NCI-H2081 treated with DMSO at 0.1 percent for 48 hours (cell line): ENCODE measurements around the gene OR52B2.

Source experiments
- DNase-seq: peaks from one replicate; lab custom pipeline; 2025; lab: John Stamatoyannopoulos, UW

The OR52B2 gene

GRCh38 chr11:6170226-6170625 lies at the start of gene OR52B2:
Gene OR52B2 (minus strand): TSS chr11:6170326. CDS start chr11:6170326, 0 bp downstream.
- DNase-seq = no peak

DNA sequence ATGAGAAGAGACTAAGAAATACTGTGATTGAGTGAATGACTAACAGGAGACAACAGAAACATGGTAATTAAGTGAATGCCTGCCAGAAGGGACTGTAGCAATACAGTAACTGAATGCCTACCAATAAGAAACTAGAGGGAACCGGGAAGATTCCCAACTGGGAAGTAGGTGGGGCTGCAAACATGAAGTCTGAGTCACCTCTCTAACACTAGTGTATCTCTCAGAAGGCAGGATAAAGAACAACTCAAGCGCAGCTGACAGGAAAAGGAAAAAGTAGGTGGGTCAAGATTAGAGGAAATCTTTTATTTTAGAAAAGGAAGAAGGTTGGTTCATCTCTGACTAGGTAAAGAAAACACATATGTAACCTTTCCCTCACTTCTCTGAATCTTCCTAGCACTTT lies 49.2 kb upstream of the OR52B2 start:
- DNase-seq = no peak

- DNase-seq = no peak
Observed at GRCh38 chr11:6217722-6218121, 47.6 kb upstream of the OR52B2 start.

GRCh38 chr11:6216501-6216900 lies 46.4 kb upstream of the OR52B2 start:
- no peak for DNase-seq

- DNase-seq = no peak
Observed at GRCh38 chr11:6214530-6214929, 44.4 kb upstream of the OR52B2 start.

DNA sequence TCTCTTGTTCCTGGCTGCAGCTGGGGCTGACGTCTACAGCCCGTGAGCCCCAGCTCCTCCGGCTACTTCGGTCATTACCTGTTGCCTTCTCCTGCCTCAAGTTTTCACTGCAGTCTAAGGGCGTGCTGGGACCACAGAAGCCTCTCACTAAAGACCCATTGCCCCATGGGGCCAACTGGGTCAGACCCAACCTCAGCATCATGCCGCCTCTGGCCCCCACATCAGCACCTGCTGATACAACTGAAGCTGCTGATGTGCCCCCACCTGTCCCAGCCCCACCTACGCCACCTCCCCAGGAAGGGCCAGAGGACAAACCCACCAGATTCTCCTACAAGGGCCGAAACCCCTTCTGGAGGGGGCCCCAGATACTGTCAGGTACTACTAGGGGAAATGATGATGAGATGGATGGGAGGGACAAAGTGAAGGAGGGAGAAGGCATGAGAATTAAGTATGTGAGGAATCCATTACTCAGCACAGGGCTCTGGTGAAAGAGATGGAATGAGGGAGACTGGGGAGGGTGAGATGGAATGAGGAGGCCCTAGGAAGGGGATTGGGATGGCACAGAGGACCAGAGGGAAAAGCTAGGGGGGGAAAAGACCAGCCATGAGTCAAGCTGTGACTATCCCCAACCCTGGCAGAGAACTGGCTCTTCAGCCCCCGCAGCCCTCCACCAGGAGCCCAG lies 40.3 kb upstream of the OR52B2 start:
- no peak for DNase-seq

DNA sequence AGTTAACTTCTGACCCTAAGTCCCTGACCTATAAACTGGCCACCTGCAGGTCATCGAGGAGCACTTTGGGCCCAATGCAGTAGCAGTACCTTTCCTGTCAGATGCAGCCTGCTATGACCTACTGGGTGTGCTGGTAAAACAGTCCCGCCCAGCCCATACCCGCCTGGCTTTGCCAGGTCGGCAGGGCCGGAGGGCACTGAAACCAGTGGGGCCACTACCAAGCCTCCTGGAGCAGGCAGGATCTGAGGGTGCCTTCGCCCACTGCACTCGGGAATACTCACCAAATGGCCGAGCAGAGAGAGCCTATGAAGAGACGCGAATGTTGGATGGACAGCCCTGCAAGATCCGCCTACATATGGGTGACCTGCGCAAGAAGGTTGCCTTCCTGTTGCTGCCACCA lies 39.7 kb upstream of the OR52B2 start:
- no peak for DNase-seq

GRCh38 chr11:6206456-6207180 lies 36.5 kb upstream of the OR52B2 start:
- DNase-seq = no peak

- DNase-seq = no peak
Observed at GRCh38 chr11:6205366-6205765, 35.2 kb upstream of the OR52B2 start, which contains the start of gene C11orf42. Gene C11orf42 (plus strand): TSS chr11:6205557. CDS start chr11:6205616, 59 bp downstream.

- DNase-seq = no peak
Observed at GRCh38 chr11:6204706-6205105, 34.6 kb upstream of the OR52B2 start.

DNA sequence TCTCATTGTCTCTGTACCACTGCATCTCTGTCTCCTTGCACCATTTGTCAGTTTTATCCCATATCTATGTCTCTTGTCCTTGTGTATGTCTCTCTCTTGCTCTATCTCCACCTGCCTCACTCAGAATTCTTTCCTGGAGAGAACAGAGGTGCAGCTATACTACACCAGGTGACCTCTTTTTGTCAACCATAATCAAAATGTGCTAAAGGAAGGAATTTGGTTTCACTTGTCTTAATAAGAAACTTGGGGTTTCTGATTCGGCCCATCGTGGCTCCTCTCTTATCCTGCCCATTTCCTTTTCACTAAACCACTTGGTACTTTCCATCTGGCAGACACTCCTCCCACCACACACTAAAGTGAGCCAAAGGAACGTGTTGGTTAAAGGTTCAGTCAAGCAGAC lies 33.2 kb upstream of the OR52B2 start:
- DNase-seq = no peak

- no peak for DNase-seq
Observed at GRCh38 chr11:6202041-6202440, 31.9 kb upstream of the OR52B2 start.

DNA sequence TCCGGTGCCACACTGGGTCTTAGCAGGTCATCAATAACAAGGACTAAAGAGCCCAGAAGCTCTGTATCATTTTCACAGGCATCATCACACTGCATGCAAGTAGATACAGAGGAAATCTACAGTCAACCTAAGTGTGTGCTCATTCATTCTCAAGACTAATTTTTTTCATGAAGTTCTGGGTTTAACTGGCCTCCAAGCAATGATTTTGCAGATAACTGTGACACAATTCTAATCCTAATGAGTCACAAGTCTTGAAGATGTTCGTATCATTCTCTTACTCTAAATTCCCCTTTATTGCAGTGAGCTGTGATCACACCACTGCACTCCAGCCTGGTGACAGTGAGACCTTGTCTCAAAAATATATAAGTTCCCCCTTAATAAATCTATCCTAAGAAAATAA lies 31.4 kb upstream of the OR52B2 start:
- DNase-seq = no peak

DNA sequence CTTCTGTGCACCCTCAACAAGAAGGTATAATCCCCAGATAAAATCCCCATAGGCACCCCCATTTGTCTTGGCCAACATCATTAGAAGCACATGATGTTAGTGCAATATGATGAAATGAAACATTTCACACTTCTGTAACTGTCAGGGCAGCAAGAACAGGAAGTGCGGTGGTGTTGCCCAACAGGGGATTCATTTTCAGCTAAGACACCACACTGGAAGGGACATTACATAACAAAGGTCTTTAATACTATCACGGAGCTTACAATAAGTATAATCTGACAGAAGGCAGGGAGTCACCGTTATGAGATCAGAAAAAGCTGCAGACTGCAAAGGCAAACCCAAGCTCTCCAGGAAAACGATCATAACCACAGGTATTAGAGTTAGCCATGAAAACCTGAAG lies 30.8 kb upstream of the OR52B2 start:
- no peak for DNase-seq

DNA sequence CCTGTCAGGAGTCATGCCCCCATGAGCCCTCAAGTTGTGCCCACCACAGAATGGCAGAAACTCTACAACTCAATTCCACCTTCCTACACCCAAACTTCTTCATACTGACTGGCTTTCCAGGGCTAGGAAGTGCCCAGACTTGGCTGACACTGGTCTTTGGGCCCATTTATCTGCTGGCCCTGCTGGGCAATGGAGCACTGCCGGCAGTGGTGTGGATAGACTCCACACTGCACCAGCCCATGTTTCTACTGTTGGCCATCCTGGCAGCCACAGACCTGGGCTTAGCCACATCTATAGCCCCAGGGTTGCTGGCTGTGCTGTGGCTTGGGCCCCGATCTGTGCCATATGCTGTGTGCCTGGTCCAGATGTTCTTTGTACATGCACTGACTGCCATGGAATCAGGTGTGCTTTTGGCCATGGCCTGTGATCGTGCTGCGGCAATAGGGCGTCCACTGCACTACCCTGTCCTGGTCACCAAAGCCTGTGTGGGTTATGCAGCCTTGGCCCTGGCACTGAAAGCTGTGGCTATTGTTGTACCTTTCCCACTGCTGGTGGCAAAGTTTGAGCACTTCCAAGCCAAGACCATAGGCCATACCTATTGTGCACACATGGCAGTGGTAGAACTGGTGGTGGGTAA lies 29.2 kb upstream of the OR52B2 start, which contains the start of gene OR52W1:
Gene OR52W1 (plus strand): TSS at position 51 of the 637 bp plus-strand sequence. CDS start 0 bp downstream, at position 51.
- DNase-seq = no peak

DNA sequence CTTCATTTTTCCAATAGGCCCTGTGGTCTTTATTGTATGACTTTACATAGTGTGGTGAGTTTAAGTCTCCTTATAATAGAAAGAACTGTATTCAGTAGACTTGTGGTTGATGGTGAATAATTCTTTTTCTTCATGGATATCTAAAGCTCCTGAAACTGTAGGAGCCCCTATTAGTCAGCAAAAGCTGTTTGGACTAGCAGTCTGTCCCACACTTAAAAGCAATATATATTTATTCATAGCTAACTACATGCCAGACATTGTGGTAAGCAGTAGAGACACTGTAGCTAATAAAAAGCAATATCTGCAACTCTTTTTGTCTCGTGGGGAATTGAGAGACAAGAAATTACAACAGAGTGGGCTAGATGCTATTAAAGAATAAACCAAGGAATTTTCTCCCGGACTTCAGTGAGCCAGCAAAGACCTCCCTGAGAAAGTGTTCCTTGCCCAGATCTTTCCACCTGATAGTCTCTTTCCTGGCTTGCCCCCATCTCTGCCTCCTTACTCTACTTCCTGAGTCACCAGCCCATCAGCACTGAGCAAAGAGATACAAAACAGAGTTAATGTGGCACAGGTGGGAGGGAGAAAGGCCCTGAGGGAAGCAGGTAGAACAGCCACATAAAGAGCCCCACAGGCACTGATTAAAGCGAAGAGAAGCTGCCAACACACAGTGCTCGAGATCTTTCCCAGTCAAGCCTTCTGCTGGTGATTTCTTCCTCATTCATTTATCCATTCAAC lies 27.5 kb upstream of the OR52B2 start:
- DNase-seq = no peak

DNA sequence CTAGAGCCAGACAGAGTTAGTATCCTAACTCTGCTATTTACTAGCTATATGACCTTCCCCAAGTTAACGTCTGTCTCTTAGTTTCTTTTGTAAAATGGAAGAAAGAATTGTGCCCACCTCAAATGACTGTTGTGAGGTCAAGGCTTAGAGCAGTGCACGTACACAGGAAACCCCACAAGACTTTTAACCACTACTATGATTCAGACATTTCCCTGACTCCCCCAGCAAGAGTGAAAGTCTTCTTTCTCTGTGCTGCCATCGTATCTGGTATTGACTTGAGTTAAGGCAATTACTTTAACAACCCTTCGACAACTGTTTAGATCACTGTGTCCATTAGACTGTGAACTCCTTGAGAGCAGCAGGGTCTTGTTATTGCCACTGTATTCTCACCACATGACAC lies 26.3 kb upstream of the OR52B2 start:
- DNase-seq = no peak

- DNase-seq = no peak
Observed at GRCh38 chr11:6194065-6194581, 24.0 kb upstream of the OR52B2 start.

GRCh38 chr11:6191742-6192141 lies 21.6 kb upstream of the OR52B2 start:
- DNase-seq = no peak

- no peak for DNase-seq
Observed at GRCh38 chr11:6175440-6175839, 5.3 kb upstream of the OR52B2 start.

- DNase-seq = no peak
Observed at GRCh38 chr11:6156628-6157359, 13.3 kb downstream of the OR52B2 start.
